HG02973 (cell line): Measurements from ENCODE around the gene RAMP3.

Experiments used
- ATAC-seq: cut with Tn5 transposase; IDR thresholded peaks from one replicate; pipeline ENCODE4 v1.9.1; 2021; ENCODE audit warnings: moderate library complexity; ENCODE audit not compliant: unreplicated experiment

RAMP3 gene

DNA sequence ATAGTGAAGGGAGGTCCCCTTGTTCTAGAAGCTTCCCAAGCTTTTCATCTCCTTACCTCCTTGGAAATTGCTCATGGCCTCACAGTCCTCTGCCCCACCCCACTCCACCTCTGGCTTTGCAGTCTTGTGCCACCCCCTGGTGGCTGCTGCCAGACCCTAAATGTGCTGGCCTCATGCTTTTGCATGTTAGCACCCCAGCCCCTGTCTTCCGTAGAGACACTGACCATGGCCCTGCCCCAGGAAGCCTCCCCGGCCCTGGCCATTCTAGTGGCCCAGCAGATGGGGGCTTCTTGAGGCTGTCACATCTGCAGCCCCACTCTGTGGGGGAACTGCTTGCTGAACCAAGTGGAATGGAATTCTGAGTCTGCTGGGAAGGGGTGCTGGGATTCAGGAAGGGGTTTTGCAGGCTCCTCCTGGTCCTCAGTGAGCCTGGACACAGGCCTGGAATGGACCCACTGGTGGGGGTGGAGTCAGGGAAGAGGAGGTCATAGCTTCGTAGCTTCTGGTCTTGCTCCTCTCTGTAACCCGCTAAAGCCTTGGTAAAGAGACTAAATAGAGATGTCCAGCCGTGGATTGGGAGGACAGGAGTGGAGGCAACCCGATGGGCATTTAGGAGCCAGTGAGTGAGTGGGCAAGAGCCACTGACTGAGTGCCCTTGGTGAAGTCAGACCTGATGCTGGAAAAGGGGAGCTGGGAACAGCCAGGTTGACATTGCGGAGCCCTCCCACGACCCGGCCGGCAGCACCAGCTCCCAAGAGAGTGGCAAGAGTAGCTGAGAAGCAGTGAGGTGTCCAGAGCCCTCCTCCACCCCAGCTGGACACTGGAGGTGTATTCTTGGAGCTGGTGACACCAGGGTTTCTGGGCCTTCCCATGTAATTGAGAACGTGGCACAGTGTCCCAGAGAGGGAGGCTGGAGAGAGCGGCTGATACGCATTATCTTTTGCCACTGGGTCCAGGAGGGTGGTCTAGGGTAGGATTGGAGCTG is 20.9 kb downstream of the RAMP3 start:
- ATAC-seq: no peak

DNA sequence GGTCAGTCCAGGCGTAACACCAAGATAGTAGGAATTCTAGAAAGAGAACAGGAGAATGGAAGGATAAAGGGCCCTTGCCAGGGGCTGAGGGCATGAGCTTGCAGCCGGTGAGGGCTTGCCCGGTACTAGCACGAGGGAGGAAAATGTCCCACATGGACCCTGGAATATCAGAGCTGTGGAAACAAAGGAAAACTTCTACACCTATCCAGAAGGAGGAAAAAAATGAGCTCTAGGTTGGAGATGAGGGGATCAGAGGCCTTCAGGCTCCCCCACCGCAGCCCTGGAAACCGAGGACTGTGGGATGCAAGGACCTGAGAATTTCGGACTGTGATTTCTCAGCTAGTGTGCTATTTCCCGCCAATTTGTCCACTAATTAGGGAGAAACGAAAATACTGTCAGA is 22.1 kb downstream of the RAMP3 start:
- no peak for ATAC-seq

DNA sequence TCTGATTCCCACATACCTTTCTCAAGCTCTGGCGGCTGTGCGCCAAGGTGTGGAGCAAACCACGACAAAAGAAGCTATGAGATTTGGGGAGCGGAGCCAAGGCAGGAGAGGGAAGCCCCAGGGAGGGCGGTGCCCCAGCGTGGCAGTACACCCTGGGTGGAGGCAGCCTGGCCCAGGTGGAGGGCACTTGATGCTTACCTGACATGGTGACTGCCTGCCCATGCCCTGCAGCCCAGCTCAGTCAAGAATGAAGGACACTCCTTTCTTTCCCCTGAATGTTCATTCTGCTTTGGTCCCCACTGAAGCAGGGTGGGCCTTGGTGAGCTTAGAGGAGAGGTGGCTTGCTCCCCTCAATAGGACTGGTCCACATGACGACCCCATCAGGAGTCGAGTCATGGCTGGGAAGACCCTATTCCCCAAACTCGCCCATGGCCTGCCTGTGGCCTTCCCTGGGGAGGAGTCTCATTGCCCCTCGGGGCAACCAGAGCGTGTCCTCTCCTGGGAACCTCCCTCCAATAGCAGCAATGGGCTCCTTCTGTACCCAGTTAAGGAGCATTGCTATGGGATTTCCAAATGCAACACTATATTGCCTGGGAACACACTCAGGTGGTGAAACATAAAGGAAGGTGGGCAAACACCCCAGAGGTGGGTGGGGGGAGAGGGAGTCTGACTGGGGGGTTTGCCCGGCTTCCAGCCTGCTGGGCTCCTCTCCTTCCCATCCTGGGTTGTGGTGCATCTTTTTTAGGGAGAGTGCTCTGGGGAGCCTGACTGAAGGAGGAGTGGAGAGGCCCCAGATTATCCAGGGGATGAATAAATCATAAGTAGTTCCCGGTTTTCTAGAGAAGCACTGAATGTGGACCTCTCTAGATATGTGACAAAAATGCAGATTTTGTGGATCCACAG is 22.7 kb downstream of the RAMP3 start:
- no peak for ATAC-seq

DNA sequence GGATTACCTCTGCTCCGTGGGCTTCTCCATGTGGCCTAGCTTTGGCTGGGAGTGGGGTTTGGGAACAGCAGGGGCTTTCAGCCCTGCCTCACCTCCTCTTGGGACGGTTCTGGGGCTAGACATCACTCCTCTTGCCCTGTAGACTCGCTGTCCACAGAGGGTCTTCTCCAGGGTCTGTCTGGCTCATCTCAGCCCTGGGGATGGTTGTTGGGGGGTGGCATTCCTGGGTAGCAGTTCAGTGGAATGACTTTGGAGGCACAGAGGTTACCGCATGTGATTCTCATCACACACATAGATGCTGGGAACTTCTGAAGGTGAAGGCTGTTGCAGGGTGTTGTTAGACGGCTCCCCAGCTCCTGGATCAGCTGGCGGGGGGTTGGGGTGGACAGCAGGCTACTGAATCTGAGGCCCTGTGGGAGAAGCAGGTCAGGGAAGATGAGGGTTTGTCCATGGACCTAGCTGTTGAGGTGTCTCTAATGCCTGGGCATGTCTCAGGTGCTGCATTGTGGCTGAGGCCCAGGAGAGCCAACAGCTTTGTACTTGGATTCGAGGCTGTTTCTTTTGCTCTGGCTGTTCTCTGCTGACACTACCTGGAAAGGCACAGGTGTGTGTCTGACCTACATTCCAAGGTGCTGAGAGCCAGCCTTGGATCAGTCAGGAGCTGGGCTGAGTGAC is 23.8 kb downstream of the RAMP3 start:
- no peak for ATAC-seq

DNA sequence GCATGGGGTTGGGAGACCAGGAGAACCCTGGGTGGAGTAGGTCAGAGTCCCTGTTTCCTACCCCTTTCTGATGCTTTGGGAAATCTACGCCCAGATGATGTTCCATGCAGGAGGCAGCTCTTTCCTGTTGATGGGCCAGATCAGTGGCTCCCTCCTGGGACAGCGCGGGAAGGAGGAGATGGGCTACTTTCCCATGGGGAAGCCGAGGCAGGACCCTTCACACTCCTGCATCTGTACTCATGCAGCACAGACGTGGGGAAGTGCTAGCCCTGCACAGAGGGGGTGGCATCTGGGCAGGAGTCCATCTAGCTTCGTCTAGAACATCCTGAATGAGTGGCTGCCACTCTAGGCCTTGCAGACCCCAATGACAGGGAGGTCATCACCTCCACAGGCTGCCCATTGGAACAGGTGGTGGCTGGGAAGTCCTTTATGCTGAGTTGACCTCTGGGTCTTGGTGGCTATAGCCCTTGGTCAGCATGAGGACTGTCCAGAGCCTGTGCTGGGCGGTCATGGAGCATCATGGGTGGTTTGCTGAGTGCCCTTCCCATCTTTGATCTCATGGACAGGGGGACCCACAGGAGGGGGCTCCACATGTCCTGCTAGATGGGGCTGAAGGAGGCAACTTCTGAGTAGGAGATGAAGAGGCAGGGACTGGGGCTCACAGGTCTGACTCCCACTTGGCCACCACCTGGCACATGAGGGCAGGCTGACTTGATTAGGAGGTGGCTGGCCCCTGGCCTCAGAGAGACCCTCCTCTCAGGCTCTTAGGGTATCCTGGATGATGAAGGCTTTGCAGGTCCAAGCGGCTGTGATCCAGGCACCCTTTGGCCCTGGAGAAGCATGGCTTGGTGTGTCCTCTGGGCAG is 24.6 kb downstream of the RAMP3 start:
- ATAC-seq: no peak

DNA sequence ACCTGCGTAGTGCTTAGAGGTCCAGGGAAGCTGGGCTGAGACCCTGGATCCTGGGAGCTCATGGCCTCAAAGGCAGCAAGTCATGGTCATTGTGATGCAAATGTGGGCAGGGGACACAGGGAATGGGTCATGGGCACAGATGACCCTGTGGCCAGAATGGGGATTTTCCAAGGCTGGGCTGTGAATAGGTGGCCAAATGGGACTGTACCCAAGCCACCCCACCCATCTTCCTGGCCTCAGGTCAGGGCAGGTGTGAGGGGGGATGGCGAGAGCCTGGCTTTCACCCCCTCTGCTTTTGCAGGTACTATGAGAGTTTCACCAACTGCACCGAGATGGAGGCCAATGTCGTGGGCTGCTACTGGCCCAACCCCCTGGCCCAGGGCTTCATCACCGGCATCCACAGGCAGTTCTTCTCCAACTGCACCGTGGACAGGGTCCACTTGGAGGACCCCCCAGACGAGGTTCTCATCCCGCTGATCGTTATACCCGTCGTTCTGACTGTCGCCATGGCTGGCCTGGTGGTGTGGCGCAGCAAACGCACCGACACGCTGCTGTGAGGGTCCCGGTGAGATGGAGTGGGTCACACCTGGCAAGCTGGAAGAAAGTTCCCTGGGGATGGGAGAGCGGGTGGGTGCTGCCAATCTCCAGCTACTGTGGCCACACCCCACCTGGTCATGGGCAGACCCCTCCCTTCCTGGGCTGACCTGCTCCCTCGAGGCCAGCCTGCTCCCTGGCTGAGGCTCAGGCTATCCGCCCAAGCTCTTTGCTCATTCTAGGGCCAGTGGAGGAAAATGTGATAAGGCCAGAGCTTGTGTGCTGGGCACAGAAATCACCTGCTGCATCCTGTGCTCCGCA is 25.5 kb downstream of the RAMP3 start:
- no peak for ATAC-seq

DNA sequence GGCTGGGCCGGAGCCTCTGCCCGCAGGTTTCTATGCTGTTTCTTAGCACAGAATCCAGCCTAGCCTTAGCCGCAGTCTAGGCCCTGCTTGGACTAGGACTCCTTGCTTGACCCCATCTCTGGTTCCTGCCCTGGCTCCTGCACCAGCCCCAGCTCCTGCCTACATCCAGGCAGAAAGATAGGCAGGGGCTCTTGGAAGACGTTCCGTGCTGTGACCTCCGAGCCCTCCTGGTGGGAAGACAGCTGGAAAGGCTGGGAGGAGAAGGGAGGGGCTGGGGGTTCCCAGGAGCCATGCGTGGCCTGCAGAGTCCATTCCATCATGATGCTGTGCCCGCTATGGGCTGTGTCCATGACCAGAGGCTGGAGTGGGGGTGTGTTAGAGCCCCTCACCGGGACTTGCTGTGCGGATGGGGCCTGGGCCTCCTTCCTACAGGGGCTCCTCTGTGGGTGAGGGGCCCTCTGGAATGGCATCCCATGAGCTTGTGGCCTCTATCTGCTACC is 26.2 kb downstream of the RAMP3 start:
- no peak for ATAC-seq

DNA sequence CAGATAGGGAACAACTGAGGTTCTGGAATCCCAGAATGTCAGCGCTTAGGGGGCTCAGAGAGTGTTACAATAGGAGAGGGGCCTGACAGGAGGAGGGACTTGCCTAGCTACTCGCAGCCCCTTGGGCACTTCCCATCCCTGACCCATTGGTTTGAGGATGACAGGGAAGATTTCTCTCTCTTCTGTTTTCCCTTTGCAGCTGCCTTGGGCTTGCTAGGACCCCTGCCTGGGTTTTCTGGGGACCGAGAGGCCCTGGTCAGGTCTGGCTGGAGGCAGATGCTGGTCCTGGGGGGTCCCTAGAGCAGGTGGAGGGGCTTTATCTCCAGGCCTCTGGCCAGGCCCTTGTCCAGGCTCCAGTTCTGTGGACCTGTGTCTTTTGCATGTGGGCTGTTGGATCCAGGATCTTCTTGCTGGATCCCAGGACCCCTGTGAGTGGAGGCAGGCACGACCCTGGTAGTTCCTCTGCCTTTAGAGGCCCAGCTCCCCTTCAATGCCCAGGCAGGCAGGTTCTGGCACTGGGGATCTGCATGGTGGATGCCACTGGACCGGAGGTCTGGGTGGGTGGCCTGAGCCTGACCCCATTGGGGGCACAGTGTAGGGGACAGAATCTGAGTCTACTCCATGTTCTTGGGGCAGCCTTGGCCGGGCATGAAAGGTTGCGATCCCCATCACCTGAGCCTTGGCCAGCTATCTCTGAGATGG is 26.9 kb downstream of the RAMP3 start:
- no peak for ATAC-seq

DNA sequence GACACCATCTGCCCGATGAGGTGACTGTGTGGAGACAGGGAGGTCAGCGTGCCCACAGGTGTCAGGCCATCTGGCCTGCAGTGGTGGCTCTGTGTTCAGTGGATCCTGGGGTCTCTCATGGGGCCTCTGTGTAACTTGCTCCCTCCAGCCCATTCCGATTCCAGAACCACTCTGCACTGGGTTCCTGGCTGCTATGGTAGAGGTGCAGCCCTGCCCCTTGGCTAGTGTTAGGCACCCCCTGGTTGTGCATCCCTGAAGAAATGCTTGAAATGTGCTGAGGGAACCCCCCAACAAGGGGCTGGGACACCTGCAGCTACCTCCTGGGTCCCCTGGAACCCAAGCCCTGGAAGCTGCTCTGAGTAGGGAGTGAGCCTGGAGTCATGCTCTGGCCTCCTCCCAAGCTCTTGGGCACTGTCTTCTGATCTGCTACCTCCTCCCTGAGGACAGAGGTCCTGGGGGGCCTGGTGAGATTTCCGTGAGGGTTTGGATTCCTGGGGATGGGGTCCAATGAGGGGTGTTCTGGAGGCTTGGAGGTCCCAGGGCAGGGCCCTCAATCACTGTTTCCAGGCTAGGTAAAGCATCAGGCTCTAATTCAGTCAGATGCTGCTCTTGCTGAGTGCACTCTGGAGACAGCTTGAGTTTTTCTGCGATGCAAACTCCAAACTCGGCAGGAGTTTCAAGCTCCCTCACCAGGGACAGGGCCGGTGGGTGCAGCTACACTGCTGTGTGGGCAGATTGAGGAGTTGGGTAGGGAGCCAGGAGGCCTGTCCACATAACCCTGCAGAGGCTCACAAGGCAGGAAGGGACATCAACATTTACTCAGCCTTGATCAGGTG is 27.7 kb downstream of the RAMP3 start:
- ATAC-seq: no peak

DNA sequence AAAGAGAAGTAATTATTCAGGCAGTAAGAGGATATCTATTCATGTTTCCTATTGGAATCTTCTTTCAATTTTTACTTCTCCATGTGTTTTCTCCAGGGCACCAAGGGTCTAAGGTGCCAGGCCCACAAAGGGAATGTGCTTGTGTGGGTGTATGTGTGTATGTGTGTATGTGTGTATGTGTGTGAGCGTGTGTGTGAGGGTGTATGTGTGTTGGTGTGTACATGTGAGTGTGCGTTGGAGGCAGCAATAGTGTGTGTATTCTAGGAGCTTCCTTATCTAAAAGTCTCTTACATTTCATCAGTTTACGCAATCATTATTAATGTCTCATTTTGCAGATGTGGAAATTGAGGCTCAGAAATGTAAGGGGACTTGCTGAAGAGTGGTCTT is 28.3 kb downstream of the RAMP3 start:
- no peak for ATAC-seq

DNA sequence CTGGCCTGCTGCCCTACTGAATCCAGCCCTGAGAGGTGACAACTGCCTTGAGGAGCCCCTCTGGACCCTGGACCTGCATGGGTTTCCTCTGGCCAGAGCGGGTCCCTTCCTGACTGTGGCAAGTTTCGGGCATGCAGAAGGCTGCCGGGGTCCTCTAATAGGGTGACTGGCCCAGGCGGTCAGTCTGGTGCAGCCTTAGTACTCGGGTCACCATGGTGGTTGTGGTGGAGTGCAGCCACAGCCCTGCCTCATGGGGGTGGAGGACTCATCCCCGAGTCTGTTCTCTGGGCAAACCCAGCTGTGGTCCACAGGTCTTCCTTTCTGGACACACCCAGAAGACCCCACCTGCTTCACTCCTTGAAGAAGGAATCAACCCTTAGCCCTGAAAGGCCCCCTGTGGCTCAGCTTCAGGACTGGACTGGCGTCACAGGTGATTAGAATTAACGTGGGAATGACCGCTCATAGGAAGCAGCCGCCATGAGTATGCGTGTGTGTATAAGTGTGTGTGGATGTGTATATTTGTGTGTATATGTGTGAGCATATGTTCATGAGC is 28.7 kb downstream of the RAMP3 start:
- ATAC-seq: no peak

DNA sequence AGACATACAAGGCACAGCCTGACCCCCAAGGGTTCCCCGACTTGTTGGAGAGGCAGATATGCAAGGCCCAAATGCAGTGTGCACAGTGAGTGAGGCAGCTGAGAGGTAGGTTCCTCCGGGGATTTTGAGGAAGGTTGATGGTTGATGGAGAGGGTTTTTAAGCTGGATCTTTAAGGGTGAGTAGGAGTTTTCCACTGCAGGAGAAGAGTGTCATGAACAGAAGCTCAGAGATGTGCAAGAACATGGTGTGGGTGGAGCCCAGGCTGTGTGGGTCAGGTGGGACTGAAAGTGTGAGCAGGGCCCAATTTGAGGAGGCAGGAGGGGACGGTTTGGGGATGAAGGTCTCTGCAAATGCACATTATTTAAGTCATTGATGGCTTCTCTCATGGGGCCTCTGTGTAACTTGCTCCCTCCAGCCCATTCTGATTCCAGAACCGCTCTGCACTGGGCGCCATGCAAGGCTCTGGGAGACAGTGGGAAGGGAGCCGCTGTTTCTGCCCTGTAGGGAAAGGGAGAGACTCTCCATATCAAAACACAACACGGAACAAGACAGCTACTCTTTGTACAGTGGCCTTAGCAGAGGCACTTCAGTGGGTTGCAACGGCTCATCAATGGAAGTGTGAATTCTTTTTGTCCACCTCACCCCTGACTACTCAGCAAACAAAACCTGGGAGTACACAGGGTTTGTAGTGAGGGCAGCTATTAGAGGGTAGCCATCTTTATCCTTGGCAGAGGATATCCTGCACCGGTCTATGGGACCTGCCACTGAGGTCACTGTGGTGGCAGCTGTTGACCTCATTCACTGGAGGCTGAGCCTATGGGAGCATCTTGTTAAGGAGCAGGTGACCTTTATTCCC is 29.7 kb downstream of the RAMP3 start:
- no peak for ATAC-seq

DNA sequence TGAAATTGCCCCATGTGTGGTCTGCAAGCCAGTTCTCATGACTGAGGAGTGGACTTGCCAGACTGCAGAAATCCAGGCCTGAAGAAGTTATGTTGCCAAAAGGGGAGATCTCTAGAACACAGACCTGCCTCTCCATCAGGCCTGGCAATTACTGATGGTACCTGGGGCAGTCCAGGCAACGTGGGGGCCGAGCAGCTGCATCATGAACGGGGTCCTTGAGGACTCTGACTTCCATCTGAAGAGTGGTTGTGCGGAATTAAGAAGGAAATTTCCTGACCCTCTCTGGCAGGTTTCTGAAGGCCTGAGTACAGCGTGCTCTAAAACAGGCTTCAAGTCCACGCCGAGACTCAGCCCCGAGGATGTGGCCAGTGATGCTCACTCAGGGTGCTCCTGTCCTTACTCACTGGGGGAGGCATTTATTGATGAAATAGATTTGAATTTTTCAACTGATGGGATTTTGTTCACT is 30.4 kb downstream of the RAMP3 start:
- no peak for ATAC-seq

DNA sequence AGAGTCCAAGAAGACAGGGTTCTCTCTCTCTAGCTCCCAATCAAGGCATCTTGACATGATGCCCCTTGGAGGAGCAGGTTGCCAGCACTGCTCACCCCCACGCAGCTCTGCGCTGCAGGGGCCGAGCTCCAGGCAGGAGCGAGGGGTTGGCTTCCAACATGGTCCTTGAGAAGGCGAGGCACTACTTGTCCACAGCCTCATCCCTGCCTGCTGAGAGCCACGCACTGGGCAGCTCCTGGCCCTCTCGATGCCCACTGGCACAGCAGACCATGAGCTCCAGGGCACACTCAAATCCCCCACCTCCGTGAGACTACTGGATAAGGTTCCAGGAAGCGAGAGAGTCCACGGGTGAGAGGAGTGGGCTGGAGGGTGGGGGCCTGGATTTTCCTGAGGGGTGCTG is 31.1 kb downstream of the RAMP3 start:
- no peak for ATAC-seq

DNA sequence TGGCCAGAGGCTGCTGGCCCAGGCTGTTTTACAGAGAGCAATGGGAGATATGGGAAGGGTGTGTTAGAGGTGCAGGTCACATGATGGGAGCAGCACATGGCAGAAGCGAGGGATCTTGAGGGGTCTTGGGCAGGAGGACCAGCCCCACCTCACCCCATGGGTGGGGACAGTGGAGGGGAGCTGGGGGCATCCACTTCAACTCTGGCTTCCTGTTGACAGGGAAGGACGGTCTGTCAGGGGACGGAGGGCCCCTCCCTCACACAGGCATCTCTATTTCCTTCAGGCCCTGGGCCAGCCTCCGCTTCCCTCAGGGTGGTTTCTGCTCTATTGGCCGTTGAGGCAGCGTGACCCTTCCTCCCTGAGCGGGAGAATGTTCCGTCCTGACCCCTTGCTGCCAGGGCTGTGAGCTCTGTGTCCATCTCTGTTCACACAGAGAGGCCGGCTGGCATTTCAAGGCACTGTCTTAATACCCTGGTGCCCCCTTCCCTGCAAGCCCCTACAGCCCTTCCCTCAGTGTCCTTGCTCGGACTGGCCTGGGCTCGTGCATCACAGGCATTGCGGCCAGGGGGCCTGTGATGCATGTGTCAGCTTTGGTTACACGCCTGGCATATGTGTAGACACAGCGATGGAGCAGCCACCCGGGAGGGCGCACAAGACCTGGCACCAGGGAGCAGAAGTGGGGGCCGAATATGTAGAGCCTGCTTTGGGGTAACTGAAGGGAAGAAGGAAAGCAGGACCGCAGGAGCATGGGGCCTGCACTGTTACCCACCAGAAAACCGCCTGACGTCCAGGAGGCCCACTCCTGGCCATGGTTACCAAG is 31.8 kb downstream of the RAMP3 start:
- ATAC-seq: no peak
